Measurements from ENCODE around the gene RBM39. TPM values are rescaled to one million over a fixed set of nuclear protein-coding genes. Genes with fewer than 3 reads are reported as not detected.
"Not testable (repeated sequence)": the region's sequence is repeated elsewhere in the genome, so short reads cannot be mapped to it uniquely, and the experiment has no call there.

RBM39 gene
- total RNA-seq, 1 donor from 2014 or later, result 352 TPM

- Mint-ChIP-seq H3K36me3 (ENCODE audit: low read depth) (peaks cover 73% of the 10 kb centered on the region), H3K4me1 (peaks cover 23% of the 10 kb centered on the region), H3K4me3 (no peak overlapping the region), H3K27me3 (no peaks in the 10 kb centered on the region), H3K27ac (no peak overlapping the region), H3K9me3 (no peaks in the 10 kb centered on the region)
- DNase-seq, result no peak
- intact Hi-C loops (cut with micrococcal nuclease), result no loop called here
Observed at GRCh38 chr20:35729283-35729807, 12.7 kb downstream of the RBM39 start.

- Mint-ChIP-seq H3K27me3 (no peaks in the 10 kb centered on the region), H3K4me1 (peaks cover 10% of the 10 kb centered on the region), H3K27ac (no peak overlapping the region), H3K4me3 (no peak overlapping the region), H3K9me3 (no peaks in the 10 kb centered on the region), H3K36me3 (ENCODE audit: low read depth) (peaks cover 71% of the 10 kb centered on the region)
- intact Hi-C loops (cut with micrococcal nuclease), result no loop called here
- DNase-seq, result no peak
Observed at GRCh38 chr20:35726842-35727711, 15.0 kb downstream of the RBM39 start.

GRCh38 chr20:35724321-35725230 lies 17.5 kb downstream of the RBM39 start:
- Mint-ChIP-seq H3K4me3 (no peak overlapping the region), H3K4me1 (peaks cover 16% of the 10 kb centered on the region), H3K36me3 (ENCODE audit: low read depth) (peaks cover 76% of the 10 kb centered on the region), H3K27me3 (no peaks in the 10 kb centered on the region), H3K9me3 (no peaks in the 10 kb centered on the region), H3K27ac (no peak overlapping the region)
- intact Hi-C loops (cut with micrococcal nuclease), result no loop called here
- DNase-seq, result no peak

- Mint-ChIP-seq H3K27ac (peak overlapping the region; percentile 15), H3K36me3 (ENCODE audit: low read depth) (peaks cover 76% of the 10 kb centered on the region), H3K4me1 (peaks cover 16% of the 10 kb centered on the region)
- DNase-seq; H3K9me3 Mint-ChIP-seq; H3K27me3 Mint-ChIP-seq; H3K4me3 Mint-ChIP-seq; intact Hi-C loops (cut with micrococcal nuclease): not testable (repeated sequence)
Observed at GRCh38 chr20:35723652-35724320, 18.3 kb downstream of the RBM39 start.

GRCh38 chr20:35723275-35723639 lies 18.8 kb downstream of the RBM39 start:
- H3K4me3 Mint-ChIP-seq; intact Hi-C loops (cut with micrococcal nuclease); H3K9me3 Mint-ChIP-seq; H3K27me3 Mint-ChIP-seq: not testable (repeated sequence)
- Mint-ChIP-seq H3K4me1 (peaks cover 16% of the 10 kb centered on the region), H3K27ac (peak overlapping the region; percentile 15), H3K36me3 (ENCODE audit: low read depth) (peaks cover 77% of the 10 kb centered on the region)
- peak; percentile 48 for DNase-seq

GRCh38 chr20:35721621-35722020 lies 20.4 kb downstream of the RBM39 start:
- peaks cover 78% of the 10 kb centered on the region for H3K36me3 Mint-ChIP-seq (ENCODE audit: low read depth)
- H3K27ac Mint-ChIP-seq, result no peak overlapping the region
- intact Hi-C loops (cut with micrococcal nuclease), result no loop called here

GRCh38 chr20:35721219-35721618 lies 20.8 kb downstream of the RBM39 start:
- Mint-ChIP-seq H3K9me3 (no peaks in the 10 kb centered on the region), H3K27ac (no peak overlapping the region), H3K4me3 (no peak overlapping the region), H3K27me3 (no peaks in the 10 kb centered on the region), H3K36me3 (ENCODE audit: low read depth) (peaks cover 76% of the 10 kb centered on the region), H3K4me1 (peaks cover 20% of the 10 kb centered on the region)
- no peak for DNase-seq
- intact Hi-C loops (cut with micrococcal nuclease), result no loop called here

More at GRCh38 chr20:35721621-35722020, 20.4 kb downstream of the RBM39 start:
- no peaks in the 10 kb centered on the region for H3K27me3 Mint-ChIP-seq
- no peaks in the 10 kb centered on the region for H3K9me3 Mint-ChIP-seq
- peaks cover 18% of the 10 kb centered on the region for H3K4me1 Mint-ChIP-seq
- no peak for DNase-seq
- H3K4me3 Mint-ChIP-seq, result no peak overlapping the region

- peaks cover 76% of the 10 kb centered on the region for H3K36me3 Mint-ChIP-seq (ENCODE audit: low read depth)
- H3K4me1 Mint-ChIP-seq, result peaks cover 23% of the 10 kb centered on the region
- peak; percentile 56 for DNase-seq
- no peaks in the 10 kb centered on the region for H3K9me3 Mint-ChIP-seq
- no peak overlapping the region for H3K27ac Mint-ChIP-seq
- H3K27me3 Mint-ChIP-seq, result no peaks in the 10 kb centered on the region
- no peak overlapping the region for H3K4me3 Mint-ChIP-seq
- intact Hi-C loops (cut with micrococcal nuclease), result no loop called here
Observed at GRCh38 chr20:35720165-35721123, 21.6 kb downstream of the RBM39 start.

GRCh38 chr20:35719717-35720116 lies 22.3 kb downstream of the RBM39 start:
- DNase-seq, result peak; percentile 49
- Mint-ChIP-seq H3K9me3 (no peaks in the 10 kb centered on the region), H3K36me3 (ENCODE audit: low read depth) (peaks cover 72% of the 10 kb centered on the region), H3K27me3 (no peaks in the 10 kb centered on the region), H3K4me1 (peaks cover 24% of the 10 kb centered on the region), H3K27ac (no peak overlapping the region), H3K4me3 (no peak overlapping the region)
- intact Hi-C loops (cut with micrococcal nuclease), result no loop called here

- peaks cover 71% of the 10 kb centered on the region for H3K36me3 Mint-ChIP-seq (ENCODE audit: low read depth)
- peak; percentile 55 for DNase-seq
- intact Hi-C loops (cut with micrococcal nuclease), result no loop called here
- H3K4me3 Mint-ChIP-seq, result no peak overlapping the region
- H3K27ac Mint-ChIP-seq, result no peak overlapping the region
- no peaks in the 10 kb centered on the region for H3K27me3 Mint-ChIP-seq
- peaks cover 25% of the 10 kb centered on the region for H3K4me1 Mint-ChIP-seq
- no peaks in the 10 kb centered on the region for H3K9me3 Mint-ChIP-seq
Observed at GRCh38 chr20:35718972-35719635, 23.0 kb downstream of the RBM39 start.

- Mint-ChIP-seq H3K36me3 (ENCODE audit: low read depth) (peaks cover 71% of the 10 kb centered on the region), H3K4me1 (peaks cover 28% of the 10 kb centered on the region)
- H3K27ac Mint-ChIP-seq; H3K9me3 Mint-ChIP-seq; DNase-seq; intact Hi-C loops (cut with micrococcal nuclease); H3K4me3 Mint-ChIP-seq; H3K27me3 Mint-ChIP-seq: not testable (repeated sequence)
Observed at GRCh38 chr20:35718321-35718720, 23.7 kb downstream of the RBM39 start.

- no peak for DNase-seq
- no peak overlapping the region for H3K4me3 Mint-ChIP-seq
- intact Hi-C loops (cut with micrococcal nuclease), result no loop called here
- H3K27ac Mint-ChIP-seq, result no peak overlapping the region
- H3K36me3 Mint-ChIP-seq (ENCODE audit: low read depth), result peaks cover 68% of the 10 kb centered on the region
- peaks cover 35% of the 10 kb centered on the region for H3K4me1 Mint-ChIP-seq
- no peaks in the 10 kb centered on the region for H3K27me3 Mint-ChIP-seq
- H3K9me3 Mint-ChIP-seq, result no peaks in the 10 kb centered on the region
Observed at GRCh38 chr20:35716330-35716729, 25.7 kb downstream of the RBM39 start.
